ENCODE data around the gene USP33.

USP33 gene

DNA sequence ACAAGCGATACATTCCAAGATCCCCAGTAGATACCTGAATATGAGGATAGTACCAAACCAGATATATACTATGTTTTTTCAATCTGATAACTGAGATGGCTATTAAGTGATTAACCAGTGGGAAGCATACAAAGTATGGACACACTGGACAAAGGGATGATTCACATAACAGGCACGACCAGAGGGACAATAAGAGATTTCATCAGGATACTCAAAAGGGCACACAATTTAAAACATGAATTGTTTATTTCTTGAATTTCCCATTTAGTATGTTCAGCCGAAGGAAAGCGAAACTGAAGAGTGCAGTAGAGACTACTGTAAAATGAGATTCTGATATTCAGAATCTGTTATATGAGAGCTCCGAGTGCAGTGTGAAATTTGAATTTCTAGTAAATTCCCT lies 87.8 kb downstream of the USP33 start:
- Histone ChIP-seq H3K27me3 (ENCODE audit: insufficient read depth, low read length) (no peaks in the 10 kb centered on the region), H3K9me3 (ENCODE audit: insufficient read depth, low read depth, low read length) (no peaks in the 10 kb centered on the region), H3K27ac (ENCODE audit: low read depth, low read length) (no peak overlapping the region), H3K4me1 (ENCODE audit: insufficient read depth, low read length) (peaks cover 16% of the 10 kb centered on the region), H3K36me3 (ENCODE audit: insufficient read depth, low read length) (no peaks in the 10 kb centered on the region), H3K9ac (ENCODE audit: low read depth, low read length) (no peak overlapping the region), H3K4me3 (ENCODE audit: low read length) (no peak overlapping the region)
- 91% methylated on average over 5 of the region's 5 CpGs for WGBS

GRCh38 chr1:77670330-77670729 lies 89.3 kb downstream of the USP33 start:
- H3K36me3 ChIP-seq (ENCODE audit: insufficient read depth, low read length), result no peaks in the 10 kb centered on the region
- H3K27ac ChIP-seq (ENCODE audit: low read depth, low read length), result no peak overlapping the region
- 95% methylated on average over 7 of the region's 7 CpGs for WGBS
- H3K9ac ChIP-seq (ENCODE audit: low read depth, low read length), result no peak overlapping the region
- no peak overlapping the region for H3K4me3 ChIP-seq (ENCODE audit: low read length)
- H3K27me3 ChIP-seq (ENCODE audit: insufficient read depth, low read length), result no peaks in the 10 kb centered on the region
- H3K4me1 ChIP-seq (ENCODE audit: insufficient read depth, low read length), result peaks cover 16% of the 10 kb centered on the region
- H3K9me3 ChIP-seq (ENCODE audit: insufficient read depth, low read depth, low read length), result no peaks in the 10 kb centered on the region

GRCh38 chr1:77668924-77669449 lies 90.7 kb downstream of the USP33 start:
- H3K4me3 ChIP-seq (ENCODE audit: low read length), result no peak overlapping the region
- no peak overlapping the region for H3K27ac ChIP-seq (ENCODE audit: low read depth, low read length)
- peaks cover 16% of the 10 kb centered on the region for H3K4me1 ChIP-seq (ENCODE audit: insufficient read depth, low read length)
- no peaks in the 10 kb centered on the region for H3K36me3 ChIP-seq (ENCODE audit: insufficient read depth, low read length)
- WGBS, result 100% methylated on average over 1 of the region's 1 CpG
- no peaks in the 10 kb centered on the region for H3K27me3 ChIP-seq (ENCODE audit: insufficient read depth, low read length)
- H3K9me3 ChIP-seq (ENCODE audit: insufficient read depth, low read depth, low read length), result no peaks in the 10 kb centered on the region
- no peak overlapping the region for H3K9ac ChIP-seq (ENCODE audit: low read depth, low read length)

- Histone ChIP-seq H3K9ac (ENCODE audit: low read depth, low read length) (no peak overlapping the region), H3K27me3 (ENCODE audit: insufficient read depth, low read length) (no peaks in the 10 kb centered on the region), H3K4me3 (ENCODE audit: low read length) (no peak overlapping the region), H3K27ac (ENCODE audit: low read depth, low read length) (no peak overlapping the region), H3K36me3 (ENCODE audit: insufficient read depth, low read length) (0 out of 2 replicates have a peak, but pooled peaks cover 4% of the 10 kb centered on the region), H3K9me3 (ENCODE audit: insufficient read depth, low read depth, low read length) (no peaks in the 10 kb centered on the region), H3K4me1 (ENCODE audit: insufficient read depth, low read length) (no peaks in the 10 kb centered on the region)
- 100% methylated on average over 1 of the region's 3 CpGs for WGBS
These were observed 94.6 kb downstream of the USP33 start for GRCh38 chr1:77664939-77665516.

DNA sequence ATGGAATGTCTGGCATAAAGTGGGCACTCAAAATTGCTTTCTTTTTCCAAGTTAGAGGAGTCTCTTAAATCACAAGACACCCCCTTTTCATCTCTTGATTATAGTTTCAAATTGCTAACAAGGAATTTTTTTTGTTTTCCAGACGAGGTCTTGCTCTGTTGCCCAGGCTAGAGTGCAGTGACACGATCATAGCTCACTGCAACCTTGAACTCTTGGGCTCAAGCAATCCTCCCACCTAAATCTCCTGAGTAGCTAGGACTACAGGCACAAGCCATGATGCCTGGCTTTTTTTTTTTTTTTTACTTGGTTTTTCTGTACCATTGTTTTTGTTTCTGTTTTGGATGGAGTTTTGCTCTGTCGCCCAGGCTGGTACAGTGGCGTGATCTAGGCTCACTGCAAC lies 98.0 kb downstream of the USP33 start:
- H3K27me3 ChIP-seq (ENCODE audit: insufficient read depth, low read length), result no peaks in the 10 kb centered on the region
- H3K9me3 ChIP-seq (ENCODE audit: insufficient read depth, low read depth, low read length), result no peaks in the 10 kb centered on the region
- H3K36me3 ChIP-seq (ENCODE audit: insufficient read depth, low read length), result 0 out of 2 replicates have a peak, but pooled peaks cover 4% of the 10 kb centered on the region
- H3K27ac ChIP-seq (ENCODE audit: low read depth, low read length), result no peak overlapping the region
- 94% methylated on average over 4 of the region's 4 CpGs for WGBS
- H3K9ac ChIP-seq (ENCODE audit: low read depth, low read length), result no peak overlapping the region
- H3K4me3 ChIP-seq (ENCODE audit: low read length), result no peak overlapping the region
- H3K4me1 ChIP-seq (ENCODE audit: insufficient read depth, low read length), result no peaks in the 10 kb centered on the region

GRCh38 chr1:77659879-77660593 lies 99.6 kb downstream of the USP33 start:
- no peaks in the 10 kb centered on the region for H3K27me3 ChIP-seq (ENCODE audit: insufficient read depth, low read length)
- H3K4me3 ChIP-seq (ENCODE audit: low read length), result no peak overlapping the region
- H3K4me1 ChIP-seq (ENCODE audit: insufficient read depth, low read length), result no peaks in the 10 kb centered on the region
- no peak overlapping the region for H3K9ac ChIP-seq (ENCODE audit: low read depth, low read length)
- H3K36me3 ChIP-seq (ENCODE audit: insufficient read depth, low read length), result 0 out of 2 replicates have a peak, but pooled peaks cover 4% of the 10 kb centered on the region
- H3K9me3 ChIP-seq (ENCODE audit: insufficient read depth, low read depth, low read length), result no peaks in the 10 kb centered on the region
- no peak overlapping the region for H3K27ac ChIP-seq (ENCODE audit: low read depth, low read length)
- WGBS, result 94% methylated on average over 3 of the region's 4 CpGs

- H3K27ac ChIP-seq (ENCODE audit: low read depth, low read length), result no peak overlapping the region
- H3K4me3 ChIP-seq (ENCODE audit: low read length), result no peak overlapping the region
- H3K27me3 ChIP-seq (ENCODE audit: insufficient read depth, low read length), result no peaks in the 10 kb centered on the region
- H3K4me1 ChIP-seq (ENCODE audit: insufficient read depth, low read length), result no peaks in the 10 kb centered on the region
- H3K36me3 ChIP-seq (ENCODE audit: insufficient read depth, low read length), result 0 out of 2 replicates have a peak, but pooled peaks cover 4% of the 10 kb centered on the region
- H3K9me3 ChIP-seq (ENCODE audit: insufficient read depth, low read depth, low read length), result no peaks in the 10 kb centered on the region
- no peak overlapping the region for H3K9ac ChIP-seq (ENCODE audit: low read depth, low read length)
- WGBS, result 97% methylated on average over 5 of the region's 6 CpGs
These were observed 101.4 kb downstream of the USP33 start for GRCh38 chr1:77658271-77658670.

- Histone ChIP-seq H3K4me1 (ENCODE audit: insufficient read depth, low read length) (no peaks in the 10 kb centered on the region), H3K9me3 (ENCODE audit: insufficient read depth, low read depth, low read length) (peaks cover 11% of the 10 kb centered on the region), H3K9ac (ENCODE audit: low read depth, low read length) (no peak overlapping the region), H3K27ac (ENCODE audit: low read depth, low read length) (no peak overlapping the region), H3K27me3 (ENCODE audit: insufficient read depth, low read length) (no peaks in the 10 kb centered on the region), H3K36me3 (ENCODE audit: insufficient read depth, low read length) (peaks cover 10% of the 10 kb centered on the region), H3K4me3 (ENCODE audit: low read length) (no peak overlapping the region)
- 84% methylated on average over 2 of the region's 2 CpGs for WGBS
These were observed 104.1 kb downstream of the USP33 start for GRCh38 chr1:77655431-77655974.

- no peak overlapping the region for H3K9ac ChIP-seq (ENCODE audit: low read depth, low read length)
- peaks cover 23% of the 10 kb centered on the region for H3K9me3 ChIP-seq (ENCODE audit: insufficient read depth, low read depth, low read length)
- no peak overlapping the region for H3K4me3 ChIP-seq (ENCODE audit: low read length)
- 95% methylated on average over 6 of the region's 6 CpGs for WGBS
- peaks cover 19% of the 10 kb centered on the region for H3K36me3 ChIP-seq (ENCODE audit: insufficient read depth, low read length)
- no peak overlapping the region for H3K27ac ChIP-seq (ENCODE audit: low read depth, low read length)
- H3K4me1 ChIP-seq (ENCODE audit: insufficient read depth, low read length), result no peaks in the 10 kb centered on the region
- H3K27me3 ChIP-seq (ENCODE audit: insufficient read depth, low read length), result no peaks in the 10 kb centered on the region
These were observed 106.6 kb downstream of the USP33 start for GRCh38 chr1:77652970-77653516.

DNA sequence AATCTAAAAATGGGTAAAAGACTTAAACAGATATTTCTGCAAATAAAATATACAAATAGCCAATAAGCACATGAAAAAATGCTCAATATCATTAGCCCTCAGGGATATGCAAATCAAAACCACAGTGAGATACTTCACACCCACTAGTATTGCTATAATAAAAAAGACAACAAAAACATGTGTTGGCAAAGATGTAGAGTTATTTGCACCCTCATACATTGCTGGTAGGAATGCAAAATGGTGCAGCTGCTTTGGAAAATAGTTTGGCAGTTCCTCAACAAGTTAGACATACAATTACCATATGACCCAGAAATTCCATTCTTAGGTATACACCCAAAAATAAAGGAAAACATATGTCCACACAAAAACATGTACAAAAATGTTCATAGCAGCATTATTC lies 107.4 kb downstream of the USP33 start:
- Histone ChIP-seq H3K9me3 (ENCODE audit: insufficient read depth, low read depth, low read length) (peaks cover 23% of the 10 kb centered on the region), H3K27ac (ENCODE audit: low read depth, low read length) (no peak overlapping the region), H3K27me3 (ENCODE audit: insufficient read depth, low read length) (no peaks in the 10 kb centered on the region), H3K36me3 (ENCODE audit: insufficient read depth, low read length) (peaks cover 19% of the 10 kb centered on the region), H3K9ac (ENCODE audit: low read depth, low read length) (no peak overlapping the region), H3K4me3 (ENCODE audit: low read length) (no peak overlapping the region), H3K4me1 (ENCODE audit: insufficient read depth, low read length) (no peaks in the 10 kb centered on the region)

GRCh38 chr1:77649127-77649526 lies 110.5 kb downstream of the USP33 start:
- WGBS, result 100% methylated on average over 2 of the region's 2 CpGs
- Histone ChIP-seq H3K9me3 (ENCODE audit: insufficient read depth, low read depth, low read length) (peaks cover 23% of the 10 kb centered on the region), H3K27ac (ENCODE audit: low read depth, low read length) (no peak overlapping the region), H3K4me3 (ENCODE audit: low read length) (no peak overlapping the region), H3K9ac (ENCODE audit: low read depth, low read length) (no peak overlapping the region), H3K36me3 (ENCODE audit: insufficient read depth, low read length) (peaks cover 34% of the 10 kb centered on the region), H3K4me1 (ENCODE audit: insufficient read depth, low read length) (no peaks in the 10 kb centered on the region), H3K27me3 (ENCODE audit: insufficient read depth, low read length) (no peaks in the 10 kb centered on the region)
